GM23248 (cell line): ENCODE measurements around the gene RGS9. TPM values are rescaled to one million over a fixed set of nuclear protein-coding genes. Genes with fewer than 3 reads are reported as not detected.

Experiments used
- DNase-seq: peaks from one replicate; pipeline ENCODE4 v3.0.0-alpha.2; 2015
- H2AFZ ChIP-seq: fragments of 200-600 bp; sonication (generic); 2 replicates; pipeline ENCODE4 v1.6.1; 2016; ENCODE audit warnings: antibody characterized with exemption
- H3F3A ChIP-seq: fragments of 200-600 bp; sonication (generic); 2 replicates; pipeline ENCODE4 v1.6.1; 2016; ENCODE audit warnings: mild to moderate bottlenecking, antibody characterized with exemption, mixed run types; ENCODE audit not compliant: insufficient read depth
- H3K27ac ChIP-seq: fragments of 200-600 bp; sonication (generic); 2 replicates; pipeline ENCODE4 v1.5.1; 2016; ENCODE audit warnings: mild to moderate bottlenecking
- H3K27me3 ChIP-seq: fragments of 200-600 bp; sonication (generic); replicated peaks from 2 replicates; pipeline ENCODE4 v1.6.1; 2016; ENCODE audit warnings: mild to moderate bottlenecking; ENCODE audit not compliant: insufficient read depth
- H3K36me3 ChIP-seq: fragments of 200-600 bp; sonication (generic); 2 replicates; pipeline ENCODE4 v1.6.1; 2016; ENCODE audit warnings: low read depth, mild to moderate bottlenecking
- H3K4me1 ChIP-seq: fragments of 200-600 bp; sonication (generic); 2 replicates; pipeline ENCODE4 v1.6.1; 2016; ENCODE audit warnings: mild to moderate bottlenecking; ENCODE audit not compliant: insufficient read depth
- H3K4me2 ChIP-seq: fragments of 200-600 bp; sonication (generic); one replicate; pipeline ENCODE4 v1.6.1; 2016; ENCODE audit warnings: mild to moderate bottlenecking; ENCODE audit not compliant: unreplicated experiment
- H3K4me3 ChIP-seq: fragments of 200-600 bp; sonication (generic); 2 replicates; pipeline ENCODE4 v1.5.1; 2016; ENCODE audit warnings: mild to moderate bottlenecking
- H3K79me2 ChIP-seq: fragments of 200-600 bp; sonication (generic); 2 replicates; pipeline ENCODE4 v1.6.1; 2016; ENCODE audit warnings: mild to moderate bottlenecking; ENCODE audit not compliant: insufficient read depth
- H3K9ac ChIP-seq: fragments of 200-600 bp; sonication (generic); 2 replicates; pipeline ENCODE4 v1.6.1; 2016; ENCODE audit warnings: mild to moderate bottlenecking
- H3K9me2 ChIP-seq: fragments of 200-600 bp; sonication (generic); 2 replicates; pipeline ENCODE4 v1.6.1; 2016; ENCODE audit warnings: mixed run types, mild to moderate bottlenecking, moderate library complexity; ENCODE audit not compliant: insufficient read depth
- H3K9me3 ChIP-seq: fragments of 200-600 bp; sonication (generic); one replicate; pipeline ENCODE4 v1.6.1; 2017; ENCODE audit warnings: low read depth
- H4K20me1 ChIP-seq: fragments of 200-600 bp; sonication (generic); 2 replicates; pipeline ENCODE4 v1.6.0; 2016; ENCODE audit not compliant: insufficient read depth
- EZH2 ChIP-seq: fragments of 200-600 bp; sonication (generic); IDR thresholded peaks from 2 replicates; pipeline ENCODE4 v1.6.1; 2018; ENCODE audit warnings: antibody characterized with exemption, mild to moderate bottlenecking; ENCODE audit not compliant: insufficient read depth, poor library complexity, severe bottlenecking
- EZH2phosphoT487 ChIP-seq: fragments of 200-600 bp; sonication (generic); IDR thresholded peaks from 2 replicates; pipeline ENCODE4 v1.6.1; 2018; ENCODE audit warnings: antibody characterized with exemption, moderate library complexity, mild to moderate bottlenecking, low read depth; ENCODE audit not compliant: insufficient read depth
- WGBS, 2 experiments: methylation state at CpG; one replicate each; pipeline ENCODE4 v1.1.6; 2015 to 2017; ENCODE audit warnings: low lambda C conversion rate in 2 of 2, low coverage in 1 of 2; ENCODE audit errors: missing lambda C conversion rate in 2 of 2; 5-methylcytosine and 5-hydroxymethylcytosine counted together
- in situ Hi-C: fragments of 300-500 bp; cut with MboI; formaldehyde crosslinking; loops from 2 replicates; pipeline ENCODE4 v1.15.0; 2020
- polyA plus RNA-seq: library from polyadenylated mRNA; unstranded; fragments of >200 nt; fragmentation: Nextera tagmentation; extraction: Ambion mirVana; gene quantifications from 2 replicates; pipeline ENCODE4 v1.2.1, GENCODE V29; 2016
- total RNA-seq: library from RNA; depleted of rRNA; stranded (reverse); fragments of >200 nt; shearing (Covaris generic); gene quantifications from 2 replicates; pipeline ENCODE4 v1.2.3, GENCODE V29; 2014

RGS9 gene
- total and polyA plus RNA-seq, 2 experiments from 2014 or later, result 0.43 TPM; not detected in 1

DNA sequence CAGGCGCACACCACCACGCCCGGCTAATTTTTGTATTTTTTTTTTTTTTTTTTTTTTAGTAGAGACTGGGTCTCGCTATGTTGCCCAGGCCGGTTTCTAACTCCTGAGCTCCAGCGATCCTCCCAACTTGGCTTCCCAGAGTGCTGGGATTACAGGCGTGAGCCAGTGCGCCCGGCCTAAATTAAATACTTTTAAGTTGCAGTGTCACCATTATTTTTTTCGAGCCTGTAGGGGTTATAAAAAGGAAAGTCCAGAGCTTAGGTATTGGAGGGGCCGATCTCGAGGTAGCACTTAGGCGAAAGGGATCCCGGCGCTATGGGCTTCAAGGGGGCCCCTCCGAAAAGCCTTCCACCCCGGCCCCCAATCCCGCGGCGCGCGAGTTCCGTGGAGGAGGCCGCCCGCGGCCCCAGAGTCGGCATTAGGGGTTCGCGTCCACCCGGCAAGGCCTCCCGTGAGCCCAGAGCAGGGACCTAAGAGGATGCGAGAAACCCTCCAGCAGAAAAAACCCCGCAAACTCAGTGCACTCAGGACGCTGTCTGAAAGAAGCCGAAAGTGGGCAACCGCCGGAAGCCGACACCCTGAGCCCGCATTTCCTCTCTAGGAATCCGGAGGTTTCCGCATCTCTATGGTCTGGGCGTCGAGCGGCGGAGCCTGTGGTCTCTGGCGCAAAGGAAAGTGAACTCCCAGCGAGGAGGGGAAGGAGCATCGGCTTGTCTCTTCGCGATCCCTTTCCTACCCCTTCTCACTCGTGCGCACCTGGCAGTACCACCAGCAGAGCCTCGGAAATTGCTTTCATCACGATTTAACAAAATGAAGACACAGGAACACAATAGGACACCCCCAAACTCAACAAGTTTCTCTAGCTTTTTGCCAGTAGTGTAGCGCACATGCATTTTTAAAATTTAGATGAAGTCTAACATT lies 14.1 kb upstream of the RGS9 start:
- peak overlapping the region; percentile 73 for H3K4me3 ChIP-seq
- peak overlapping the region; percentile 86 for H3K4me2 ChIP-seq
- DNase-seq, result peak; percentile 89
- H3K27me3 ChIP-seq, result no peaks in the 10 kb centered on the region
- no peaks in the 10 kb centered on the region for H4K20me1 ChIP-seq
- 9 to 12% methylated on average over 38 to 49 of the region's 55 CpGs for WGBS, 2 experiments
- peaks cover 14% of the 10 kb centered on the region for H3K4me1 ChIP-seq
- TF ChIP-seq EZH2 (no peak), EZH2phosphoT487 (no peak)
- H3K36me3 ChIP-seq, result no peaks in the 10 kb centered on the region
- peak overlapping the region; percentile 55 for H3K27ac ChIP-seq
- peak overlapping the region; percentile 99 for H2AFZ ChIP-seq
- no peaks in the 10 kb centered on the region for H3K9me3 ChIP-seq
- in situ Hi-C loops, result loop anchor here (10.0 kb wide), 1 partner anchor 62 kb away; no protein-coding TSS in a partner anchor
- H3K79me2 ChIP-seq, result no peaks in the 10 kb centered on the region
- H3K9ac ChIP-seq, result peak overlapping the region; percentile 83
- H3K9me2 ChIP-seq, result no peaks in the 10 kb centered on the region
- H3F3A ChIP-seq, result peaks cover 12% of the 10 kb centered on the region

DNA sequence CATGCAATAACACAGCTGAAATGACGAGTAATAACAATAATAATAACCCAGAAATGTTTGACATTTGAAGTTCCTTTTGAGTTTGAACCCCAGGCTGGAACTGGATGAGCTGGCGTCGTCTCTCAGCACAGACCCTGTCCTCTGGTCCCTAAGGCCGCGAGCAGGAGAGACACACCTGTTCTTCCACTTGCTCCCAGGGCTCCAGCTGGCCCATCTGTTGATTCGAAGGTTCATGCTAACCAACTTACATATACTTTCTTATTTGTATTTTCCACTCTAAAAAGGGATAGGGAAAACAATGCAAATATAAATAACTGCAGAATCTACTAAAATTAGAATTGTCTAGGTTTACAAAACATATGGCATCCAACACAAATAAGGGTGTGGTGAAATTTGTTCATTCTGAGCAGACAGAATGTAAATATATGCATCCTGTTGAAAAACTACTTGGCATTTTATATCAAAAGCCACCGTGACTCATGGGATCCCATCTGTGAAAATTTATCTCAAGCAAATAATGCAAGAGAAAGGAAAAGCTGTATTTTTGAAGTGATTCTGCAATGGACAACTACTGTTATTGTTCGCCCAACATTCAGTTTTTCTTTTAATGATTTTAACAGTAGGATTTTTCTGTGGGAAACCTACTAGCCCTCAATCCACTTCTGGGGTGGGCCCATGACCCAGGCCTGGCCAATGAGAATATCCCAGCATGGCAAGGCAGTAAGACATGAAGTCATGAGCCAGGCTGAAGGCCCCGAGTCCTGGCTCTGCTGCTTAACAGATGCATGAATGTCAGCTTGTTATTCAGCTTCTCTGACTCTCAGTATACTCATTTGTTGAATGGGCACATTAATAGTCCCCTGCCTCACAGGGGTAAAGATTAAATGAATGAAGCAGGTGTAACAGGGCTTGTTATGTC lies 13.2 kb upstream of the RGS9 start:
- Histone ChIP-seq H4K20me1 (no peaks in the 10 kb centered on the region), H3K36me3 (no peaks in the 10 kb centered on the region), H2AFZ (peak overlapping the region; percentile 99), H3K27ac (peak overlapping the region; percentile 55; the same call in 1 of the 2 replicates), H3K9ac (peak overlapping the region; percentile 83), H3K4me1 (peaks cover 14% of the 10 kb centered on the region), H3K9me3 (no peaks in the 10 kb centered on the region), H3K79me2 (no peaks in the 10 kb centered on the region), H3K4me3 (peak overlapping the region; percentile 73), H3K27me3 (no peaks in the 10 kb centered on the region), H3F3A (peaks cover 12% of the 10 kb centered on the region), H3K4me2 (peak overlapping the region; percentile 86), H3K9me2 (no peaks in the 10 kb centered on the region)
- TF ChIP-seq EZH2 (no peak), EZH2phosphoT487 (no peak)
- DNase-seq, result peak; percentile 42
- in situ Hi-C loops, result loop anchor here (10.0 kb wide), 1 partner anchor 61 kb away; no protein-coding TSS in a partner anchor
- WGBS, 2 experiments, result 66 to 71% methylated on average over 9 of the region's 9 CpGs

DNA sequence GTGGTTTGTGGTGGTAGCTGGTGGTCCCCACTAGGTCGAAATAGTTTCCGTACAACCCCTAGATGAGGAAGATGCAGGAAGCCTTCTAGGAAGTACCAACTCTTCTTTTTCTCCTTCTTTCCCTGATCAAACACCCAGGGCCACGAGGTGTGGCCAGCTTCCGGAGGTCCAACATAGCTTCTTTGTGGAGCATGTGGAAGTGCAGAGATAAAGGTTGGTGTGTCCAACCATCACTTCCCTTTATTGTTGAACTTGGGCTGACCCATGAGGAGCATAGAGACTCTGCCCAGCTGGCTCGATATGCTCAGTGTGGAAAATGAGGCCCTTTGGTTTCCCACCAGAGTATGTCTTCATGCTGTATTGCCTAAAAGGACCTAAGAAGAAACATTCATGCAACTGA lies 6.3 kb upstream of the RGS9 start:
- DNase-seq, result no peak
- Histone ChIP-seq H3K9ac (no peak overlapping the region), H3K4me3 (no peak overlapping the region), H2AFZ (no peak overlapping the region), H3K9me3 (no peaks in the 10 kb centered on the region), H4K20me1 (no peaks in the 10 kb centered on the region), H3K9me2 (no peaks in the 10 kb centered on the region), H3K36me3 (no peaks in the 10 kb centered on the region), H3K27me3 (no peaks in the 10 kb centered on the region), H3K4me2 (no peak overlapping the region), H3K4me1 (peaks cover 9% of the 10 kb centered on the region), H3K27ac (no peak overlapping the region), H3K79me2 (no peaks in the 10 kb centered on the region), H3F3A (peaks cover 6% of the 10 kb centered on the region; the same call in 1 of the 2 replicates)
- no peak for TF ChIP-seq EZH2phosphoT487
- no peak for TF ChIP-seq EZH2
- WGBS, 2 experiments, result 80 to 82% methylated on average over 5 of the region's 5 CpGs
- in situ Hi-C loops, result no loop called here

DNA sequence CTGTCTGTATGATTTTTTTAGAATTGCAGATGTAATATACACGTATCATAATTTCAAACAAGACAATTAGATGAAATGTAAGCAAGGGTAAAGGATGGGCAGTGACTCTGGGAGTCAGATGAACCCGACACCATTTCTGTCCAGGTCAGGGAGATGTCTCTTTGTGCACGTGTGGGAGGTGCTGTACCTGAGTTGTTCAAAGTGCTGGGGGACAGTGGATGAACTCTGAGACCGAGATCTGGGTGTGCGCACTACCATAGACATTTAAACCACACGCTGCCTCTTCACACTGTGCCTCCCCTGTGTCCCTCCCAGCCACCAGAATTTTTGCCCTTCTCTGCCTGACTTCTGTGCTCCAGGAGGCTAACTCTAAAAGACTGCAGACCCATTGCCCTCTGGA lies 5.9 kb upstream of the RGS9 start:
- Histone ChIP-seq H3K4me1 (peaks cover 9% of the 10 kb centered on the region), H4K20me1 (no peaks in the 10 kb centered on the region), H3K9me2 (no peaks in the 10 kb centered on the region), H3K27me3 (no peaks in the 10 kb centered on the region), H3K79me2 (no peaks in the 10 kb centered on the region), H3K9ac (no peak overlapping the region), H3K4me2 (no peak overlapping the region), H3K36me3 (no peaks in the 10 kb centered on the region), H3K27ac (no peak overlapping the region), H3F3A (peaks cover 6% of the 10 kb centered on the region; the same call in 1 of the 2 replicates), H2AFZ (no peak overlapping the region), H3K9me3 (no peaks in the 10 kb centered on the region), H3K4me3 (no peak overlapping the region)
- DNase-seq, result no peak
- 72 to 75% methylated on average over 6 of the region's 6 CpGs for WGBS, 2 experiments
- TF ChIP-seq EZH2 (no peak), EZH2phosphoT487 (no peak)
- in situ Hi-C loops, result no loop called here
